ENCODE data around the gene MSX1. TPM values are rescaled to one million over a fixed set of nuclear protein-coding genes. Genes with fewer than 3 reads are reported as not detected.

Gene MSX1
- total and polyA plus RNA-seq, 2 of the 8 experiments (the other 6 are each of a cell fraction or from before 2014, with no cell fraction given), result 0.47 TPM; not detected in 1

DNA sequence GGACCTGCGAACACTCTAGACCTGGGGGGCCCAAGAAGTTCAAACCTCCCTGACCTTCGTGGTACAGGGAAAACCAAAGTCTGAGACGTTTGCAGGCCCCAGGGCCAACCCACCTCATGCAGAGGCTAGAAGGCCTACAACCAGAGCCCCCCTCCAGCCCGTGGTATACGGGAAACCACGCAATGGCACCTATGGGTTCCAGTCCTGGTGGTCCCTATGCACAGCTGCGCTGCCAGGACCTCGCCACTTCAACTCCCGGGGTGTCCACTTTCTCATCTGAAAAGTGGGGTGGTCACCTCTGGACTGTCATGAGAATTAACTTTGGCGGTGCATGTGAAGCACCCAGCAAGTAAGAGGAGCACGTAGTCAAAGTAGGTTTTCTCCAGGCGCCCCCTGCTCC is 8.4 kb upstream of the MSX1 start (continued):
- TF ChIP-seq HDAC6 (IDR thresholded peaks at IDR 0.05; ENCODE audit: low read depth, low read length), result no peak
